ENCODE measurements around the gene PTP4A2. TPM values are rescaled to one million over a fixed set of nuclear protein-coding genes. Genes with fewer than 3 reads are reported as not detected.

PTP4A2 gene
- total RNA-seq, 1 donor from 2014 or later, result 162 TPM

DNA sequence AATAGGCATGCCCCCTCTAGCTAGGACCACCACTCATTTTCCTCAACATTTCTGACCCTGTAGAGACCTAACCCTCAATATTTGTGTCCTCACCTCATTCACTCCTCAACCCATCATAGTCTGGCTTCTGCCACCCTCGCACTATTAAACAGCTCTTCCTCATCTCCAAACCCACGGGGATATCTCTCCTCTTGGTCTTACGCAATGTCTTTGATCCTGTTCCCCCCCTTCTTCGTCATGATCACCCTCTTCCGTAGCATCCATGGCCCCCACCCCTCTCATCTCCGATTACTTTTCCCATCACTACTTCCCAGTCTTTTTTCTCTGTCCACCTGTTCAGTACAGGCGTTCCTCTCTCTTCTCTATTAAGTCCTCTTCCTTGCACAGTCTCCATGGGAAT lies 70.6 kb downstream of the PTP4A2 start:
- TF ChIP-seq, protein P1, sequence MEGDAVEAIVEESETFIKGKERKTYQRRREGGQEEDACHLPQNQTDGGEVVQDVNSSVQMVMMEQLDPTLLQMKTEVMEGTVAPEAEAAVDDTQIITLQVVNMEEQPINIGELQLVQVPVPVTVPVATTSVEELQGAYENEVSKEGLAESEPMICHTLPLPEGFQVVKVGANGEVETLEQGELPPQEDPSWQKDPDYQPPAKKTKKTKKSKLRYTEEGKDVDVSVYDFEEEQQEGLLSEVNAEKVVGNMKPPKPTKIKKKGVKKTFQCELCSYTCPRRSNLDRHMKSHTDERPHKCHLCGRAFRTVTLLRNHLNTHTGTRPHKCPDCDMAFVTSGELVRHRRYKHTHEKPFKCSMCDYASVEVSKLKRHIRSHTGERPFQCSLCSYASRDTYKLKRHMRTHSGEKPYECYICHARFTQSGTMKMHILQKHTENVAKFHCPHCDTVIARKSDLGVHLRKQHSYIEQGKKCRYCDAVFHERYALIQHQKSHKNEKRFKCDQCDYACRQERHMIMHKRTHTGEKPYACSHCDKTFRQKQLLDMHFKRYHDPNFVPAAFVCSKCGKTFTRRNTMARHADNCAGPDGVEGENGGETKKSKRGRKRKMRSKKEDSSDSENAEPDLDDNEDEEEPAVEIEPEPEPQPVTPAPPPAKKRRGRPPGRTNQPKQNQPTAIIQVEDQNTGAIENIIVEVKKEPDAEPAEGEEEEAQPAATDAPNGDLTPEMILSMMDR (IDR thresholded peaks at IDR 0.05; ENCODE audit: unreplicated experiment), result no peak
- Mint-ChIP-seq H3K9me3 (ENCODE audit: unreplicated experiment) (no peaks in the 10 kb centered on the region), H3K27me3 (ENCODE audit: unreplicated experiment) (peaks cover 2% of the 10 kb centered on the region), H3K36me3 (ENCODE audit: low read depth, unreplicated experiment) (no peaks in the 10 kb centered on the region), H3K4me1 (ENCODE audit: unreplicated experiment) (peaks cover 3% of the 10 kb centered on the region), H3K4me3 (ENCODE audit: unreplicated experiment) (no peak overlapping the region), H3K27ac (ENCODE audit: unreplicated experiment) (no peak overlapping the region)
- DNase-seq (ENCODE audit: low spot score), result no peak

DNA sequence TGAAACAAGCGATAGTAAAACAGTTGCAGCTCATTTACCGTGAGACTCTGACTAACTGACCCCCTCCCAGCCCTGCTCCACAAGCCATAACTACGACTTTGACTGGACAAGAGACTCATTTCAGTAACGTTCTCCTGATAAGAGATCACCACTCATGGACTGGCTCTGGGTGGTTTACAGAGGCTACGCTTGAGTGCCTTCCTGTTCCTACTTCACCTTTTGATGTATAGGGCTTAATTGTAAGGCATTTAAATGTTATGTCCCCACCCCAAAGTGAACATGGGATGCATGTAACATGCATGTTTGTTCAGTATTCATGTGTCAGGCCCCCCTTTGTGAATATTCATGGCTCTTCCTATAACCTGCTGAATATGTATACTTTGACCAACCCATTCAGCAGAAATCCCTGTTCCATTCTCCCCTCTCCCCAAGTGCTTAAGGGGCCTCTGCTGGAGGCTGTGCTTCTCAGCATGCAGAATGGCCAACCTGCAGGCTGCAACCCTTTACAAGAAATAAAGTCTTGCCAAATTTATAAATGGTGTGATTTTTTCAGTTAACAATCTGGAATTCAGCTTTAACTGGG lies 71.6 kb downstream of the PTP4A2 start:
- Mint-ChIP-seq H3K4me1 (ENCODE audit: unreplicated experiment) (no peaks in the 10 kb centered on the region), H3K27ac (ENCODE audit: unreplicated experiment) (no peak overlapping the region), H3K27me3 (ENCODE audit: unreplicated experiment) (no peaks in the 10 kb centered on the region), H3K4me3 (ENCODE audit: unreplicated experiment) (no peak overlapping the region), H3K9me3 (ENCODE audit: unreplicated experiment) (no peaks in the 10 kb centered on the region), H3K36me3 (ENCODE audit: low read depth, unreplicated experiment) (no peaks in the 10 kb centered on the region)
- DNase-seq (ENCODE audit: low spot score), result no peak
- TF ChIP-seq, protein P1 (IDR thresholded peaks at IDR 0.05; ENCODE audit: unreplicated experiment), result no peak

DNA sequence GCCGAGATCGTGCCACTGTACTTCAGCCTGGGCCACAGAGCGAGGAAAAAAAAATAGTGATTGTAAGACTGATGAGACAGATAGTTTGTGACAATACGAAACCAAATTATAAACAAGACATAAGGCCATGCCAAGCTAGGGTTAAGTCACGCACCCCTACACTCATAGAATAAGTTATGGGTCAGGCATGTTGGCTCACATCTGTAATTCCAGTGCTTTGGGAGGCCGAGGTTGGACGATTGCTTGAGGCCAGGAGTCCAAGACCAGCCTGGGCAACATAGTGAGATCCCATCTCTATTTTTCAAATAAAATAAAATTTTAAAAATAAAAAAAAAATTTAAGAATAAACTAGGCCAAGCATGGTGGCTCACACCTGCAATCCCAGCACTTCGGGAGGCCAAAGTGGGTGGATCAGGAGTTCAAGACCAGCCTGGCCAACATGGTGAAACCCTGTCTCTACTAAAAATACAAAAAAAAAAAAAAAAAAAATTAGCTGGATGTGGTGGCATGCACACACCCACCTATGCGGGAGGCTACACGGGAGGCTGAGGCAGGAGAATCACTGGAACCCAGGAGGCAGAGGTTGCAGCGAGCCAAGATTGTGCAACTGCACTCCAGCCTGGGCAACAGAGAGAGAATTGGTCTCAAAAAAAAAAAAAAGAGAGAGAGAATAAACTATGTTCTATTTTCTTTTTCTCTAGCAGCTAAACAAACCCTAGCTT lies 72.3 kb downstream of the PTP4A2 start:
- Mint-ChIP-seq H3K4me3 (ENCODE audit: unreplicated experiment) (no peak overlapping the region), H3K27ac (ENCODE audit: unreplicated experiment) (no peak overlapping the region), H3K36me3 (ENCODE audit: low read depth, unreplicated experiment) (no peaks in the 10 kb centered on the region), H3K27me3 (ENCODE audit: unreplicated experiment) (no peaks in the 10 kb centered on the region), H3K4me1 (ENCODE audit: unreplicated experiment) (no peaks in the 10 kb centered on the region), H3K9me3 (ENCODE audit: unreplicated experiment) (no peaks in the 10 kb centered on the region)
- TF ChIP-seq, protein P1 (IDR thresholded peaks at IDR 0.05; ENCODE audit: unreplicated experiment), result no peak
- no peak for DNase-seq (ENCODE audit: low spot score)

DNA sequence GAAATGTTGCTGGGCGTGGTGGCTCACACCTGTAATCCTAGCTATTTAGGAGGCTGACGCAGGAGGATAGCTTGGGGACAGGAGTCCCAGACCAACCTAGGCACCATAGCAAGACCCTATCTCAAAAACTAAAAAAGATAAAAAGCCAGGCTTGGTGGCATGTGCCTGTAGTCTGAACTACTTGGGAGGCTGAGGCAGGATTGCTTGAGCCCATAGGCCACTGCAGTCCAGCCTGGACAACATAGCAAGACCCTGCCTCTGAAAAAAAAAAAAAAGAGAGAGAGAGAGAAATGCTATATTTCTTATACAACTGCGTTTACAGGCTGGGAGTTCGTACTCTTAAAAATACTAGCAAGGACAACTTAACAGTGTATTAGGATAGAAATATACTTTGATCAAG lies 76.1 kb downstream of the PTP4A2 start:
- TF ChIP-seq, protein P1 (IDR thresholded peaks at IDR 0.05; ENCODE audit: unreplicated experiment), result no peak
- Mint-ChIP-seq H3K9me3 (ENCODE audit: unreplicated experiment) (no peaks in the 10 kb centered on the region), H3K27ac (ENCODE audit: unreplicated experiment) (no peak overlapping the region), H3K36me3 (ENCODE audit: low read depth, unreplicated experiment) (no peaks in the 10 kb centered on the region), H3K4me1 (ENCODE audit: unreplicated experiment) (no peaks in the 10 kb centered on the region), H3K4me3 (ENCODE audit: unreplicated experiment) (no peak overlapping the region), H3K27me3 (ENCODE audit: unreplicated experiment) (no peaks in the 10 kb centered on the region)
- DNase-seq (ENCODE audit: low spot score), result no peak

DNA sequence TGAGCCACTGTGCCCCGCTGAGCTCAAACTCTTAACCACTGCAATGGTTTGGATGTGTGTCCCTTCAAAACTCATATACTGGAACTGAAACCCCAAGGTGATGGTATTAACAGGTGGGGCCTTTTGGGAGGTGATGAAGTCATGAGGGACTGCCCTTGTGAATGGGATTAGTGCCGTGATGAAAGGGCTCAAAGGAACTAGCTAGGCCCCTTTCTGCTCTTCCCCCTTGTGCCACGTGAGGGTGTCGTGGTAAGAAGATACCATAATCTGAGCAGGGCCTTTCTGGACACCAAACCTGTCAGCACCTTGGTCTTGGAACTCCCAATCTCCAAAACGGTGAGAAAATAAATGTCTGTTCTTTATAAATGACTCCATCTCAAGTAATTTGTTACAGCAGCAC lies 76.8 kb downstream of the PTP4A2 start:
- no peaks in the 10 kb centered on the region for H3K36me3 Mint-ChIP-seq (ENCODE audit: low read depth, unreplicated experiment)
- no peaks in the 10 kb centered on the region for H3K27me3 Mint-ChIP-seq (ENCODE audit: unreplicated experiment)
- no peak overlapping the region for H3K4me3 Mint-ChIP-seq (ENCODE audit: unreplicated experiment)
- H3K9me3 Mint-ChIP-seq (ENCODE audit: unreplicated experiment), result no peaks in the 10 kb centered on the region
- DNase-seq (ENCODE audit: low spot score), result no peak
- no peak overlapping the region for H3K27ac Mint-ChIP-seq (ENCODE audit: unreplicated experiment)
- TF ChIP-seq, protein P1 (IDR thresholded peaks at IDR 0.05; ENCODE audit: unreplicated experiment), result no peak
- H3K4me1 Mint-ChIP-seq (ENCODE audit: unreplicated experiment), result no peaks in the 10 kb centered on the region
